ENCODE results near the gene CHRM1.

The CHRM1 gene

GRCh38 chr11:62925745-62926679, 4.8 kb upstream of the CHRM1 start:
- DNase-seq = peak in 1 of 2 experiments; percentile 35

GRCh38 chr11:62925308-62925707, 4.1 kb upstream of the CHRM1 start:
- peak in 1 of 2 experiments; percentile 23 for DNase-seq

- peak in 1 of 2 experiments; percentile 60 for DNase-seq
Observed at GRCh38 chr11:62923601-62924411, 2.6 kb upstream of the CHRM1 start.

- DNase-seq = peak in 1 of 2 experiments; percentile 64
Observed at GRCh38 chr11:62922653-62923431, 1.7 kb upstream of the CHRM1 start.

GRCh38 chr11:62922189-62922589, 1.0 kb upstream of the CHRM1 start:
- peak in 1 of 2 experiments; percentile 53 for DNase-seq

- peak in 1 of 2 experiments; percentile 57 for DNase-seq
Observed at GRCh38 chr11:62921573-62922188, 518 bp upstream of the CHRM1 start.

GRCh38 chr11:62919898-62920640, 1.1 kb downstream of the CHRM1 start:
- DNase-seq = no peak

- no peak for DNase-seq
Observed at GRCh38 chr11:62919476-62919875, 1.7 kb downstream of the CHRM1 start.

GRCh38 chr11:62918531-62918930, 2.6 kb downstream of the CHRM1 start:
- DNase-seq = no peak

- no peak for DNase-seq
Observed at GRCh38 chr11:62917906-62918502, 3.2 kb downstream of the CHRM1 start.

GRCh38 chr11:62914416-62914815, 6.7 kb downstream of the CHRM1 start:
- no peak for DNase-seq

GRCh38 chr11:62912268-62912667, 8.9 kb downstream of the CHRM1 start:
- DNase-seq = no peak

- DNase-seq = no peak
Observed at GRCh38 chr11:62911137-62912130, 9.7 kb downstream of the CHRM1 start.

GRCh38 chr11:62910141-62910882, 10.9 kb downstream of the CHRM1 start:
- DNase-seq = no peak

GRCh38 chr11:62909107-62909894, 11.9 kb downstream of the CHRM1 start:
- DNase-seq = peak; percentile 31 to 66

- no peak for DNase-seq
Observed at GRCh38 chr11:62908468-62909072, 12.6 kb downstream of the CHRM1 start.

GRCh38 chr11:62905927-62906531, 15.1 kb downstream of the CHRM1 start:
- peak; percentile 79 to 88 for DNase-seq

All from NCI-H526 (cell line).